Neural cell (in vitro differentiated cells): ENCODE measurements around the gene EMD.
"Not testable (repeated sequence)": the region's sequence is repeated elsewhere in the genome, so short reads cannot be mapped to it uniquely, and the experiment has no call there.

Source experiments
- EZH2 ChIP-seq: fragments of 200-600, 300-800 bp; shearing (Covaris generic), sonication (generic); IDR thresholded peaks from 2 replicates; pipeline ENCODE4 v1.6.1; 2014; ENCODE audit warnings: antibody characterized with exemption, low read length, borderline replicate concordance, mild to moderate bottlenecking; ENCODE audit not compliant: insufficient read depth, poor library complexity, severe bottlenecking
- MXI1 ChIP-seq: fragments of 450-650 bp; conservative IDR thresholded peaks from 2 replicates; pipeline ENCODE4 v1.6.1; 2014; ENCODE audit warnings: antibody characterized with exemption, mild to moderate bottlenecking; ENCODE audit not compliant: poor library complexity, severe bottlenecking
- POLR2AphosphoS5 ChIP-seq: IDR thresholded peaks from 2 replicates; pipeline ENCODE4 v1.6.1; 2012
- RAD21 ChIP-seq: fragments of 450-650 bp; conservative IDR thresholded peaks from 2 replicates; pipeline ENCODE4 v1.6.1; 2014; ENCODE audit warnings: antibody characterized with exemption, mild to moderate bottlenecking, moderate library complexity
- SMC3 ChIP-seq: fragments of 450-650 bp; conservative IDR thresholded peaks from 2 replicates; pipeline ENCODE4 v1.6.1; 2014; ENCODE audit warnings: antibody characterized with exemption, mild to moderate bottlenecking, moderate library complexity; ENCODE audit not compliant: poor library complexity
- TAF1 ChIP-seq: IDR thresholded peaks from 2 replicates; pipeline ENCODE4 v1.6.1; 2012; ENCODE audit warnings: low read depth
- TF ChIP-seq, protein P1 (sequence below): fragments of 450-650 bp; IDR thresholded peaks from 2 replicates; pipeline ENCODE4 v1.5.1; 2014; ENCODE audit warnings: antibody characterized with exemption, mild to moderate bottlenecking, moderate library complexity; ENCODE audit not compliant: poor library complexity, severe bottlenecking
- TF ChIP-seq, protein P2 (sequence below): IDR thresholded peaks from 2 replicates; pipeline ENCODE4 v1.6.1; 2012; ENCODE audit warnings: borderline replicate concordance

GRCh38 chrX:154396363-154396762 lies 17.3 kb downstream of the EMD start:
- TF ChIP-seq, protein P1, sequence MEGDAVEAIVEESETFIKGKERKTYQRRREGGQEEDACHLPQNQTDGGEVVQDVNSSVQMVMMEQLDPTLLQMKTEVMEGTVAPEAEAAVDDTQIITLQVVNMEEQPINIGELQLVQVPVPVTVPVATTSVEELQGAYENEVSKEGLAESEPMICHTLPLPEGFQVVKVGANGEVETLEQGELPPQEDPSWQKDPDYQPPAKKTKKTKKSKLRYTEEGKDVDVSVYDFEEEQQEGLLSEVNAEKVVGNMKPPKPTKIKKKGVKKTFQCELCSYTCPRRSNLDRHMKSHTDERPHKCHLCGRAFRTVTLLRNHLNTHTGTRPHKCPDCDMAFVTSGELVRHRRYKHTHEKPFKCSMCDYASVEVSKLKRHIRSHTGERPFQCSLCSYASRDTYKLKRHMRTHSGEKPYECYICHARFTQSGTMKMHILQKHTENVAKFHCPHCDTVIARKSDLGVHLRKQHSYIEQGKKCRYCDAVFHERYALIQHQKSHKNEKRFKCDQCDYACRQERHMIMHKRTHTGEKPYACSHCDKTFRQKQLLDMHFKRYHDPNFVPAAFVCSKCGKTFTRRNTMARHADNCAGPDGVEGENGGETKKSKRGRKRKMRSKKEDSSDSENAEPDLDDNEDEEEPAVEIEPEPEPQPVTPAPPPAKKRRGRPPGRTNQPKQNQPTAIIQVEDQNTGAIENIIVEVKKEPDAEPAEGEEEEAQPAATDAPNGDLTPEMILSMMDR = not testable (repeated sequence)
- TF ChIP-seq, protein P2, sequence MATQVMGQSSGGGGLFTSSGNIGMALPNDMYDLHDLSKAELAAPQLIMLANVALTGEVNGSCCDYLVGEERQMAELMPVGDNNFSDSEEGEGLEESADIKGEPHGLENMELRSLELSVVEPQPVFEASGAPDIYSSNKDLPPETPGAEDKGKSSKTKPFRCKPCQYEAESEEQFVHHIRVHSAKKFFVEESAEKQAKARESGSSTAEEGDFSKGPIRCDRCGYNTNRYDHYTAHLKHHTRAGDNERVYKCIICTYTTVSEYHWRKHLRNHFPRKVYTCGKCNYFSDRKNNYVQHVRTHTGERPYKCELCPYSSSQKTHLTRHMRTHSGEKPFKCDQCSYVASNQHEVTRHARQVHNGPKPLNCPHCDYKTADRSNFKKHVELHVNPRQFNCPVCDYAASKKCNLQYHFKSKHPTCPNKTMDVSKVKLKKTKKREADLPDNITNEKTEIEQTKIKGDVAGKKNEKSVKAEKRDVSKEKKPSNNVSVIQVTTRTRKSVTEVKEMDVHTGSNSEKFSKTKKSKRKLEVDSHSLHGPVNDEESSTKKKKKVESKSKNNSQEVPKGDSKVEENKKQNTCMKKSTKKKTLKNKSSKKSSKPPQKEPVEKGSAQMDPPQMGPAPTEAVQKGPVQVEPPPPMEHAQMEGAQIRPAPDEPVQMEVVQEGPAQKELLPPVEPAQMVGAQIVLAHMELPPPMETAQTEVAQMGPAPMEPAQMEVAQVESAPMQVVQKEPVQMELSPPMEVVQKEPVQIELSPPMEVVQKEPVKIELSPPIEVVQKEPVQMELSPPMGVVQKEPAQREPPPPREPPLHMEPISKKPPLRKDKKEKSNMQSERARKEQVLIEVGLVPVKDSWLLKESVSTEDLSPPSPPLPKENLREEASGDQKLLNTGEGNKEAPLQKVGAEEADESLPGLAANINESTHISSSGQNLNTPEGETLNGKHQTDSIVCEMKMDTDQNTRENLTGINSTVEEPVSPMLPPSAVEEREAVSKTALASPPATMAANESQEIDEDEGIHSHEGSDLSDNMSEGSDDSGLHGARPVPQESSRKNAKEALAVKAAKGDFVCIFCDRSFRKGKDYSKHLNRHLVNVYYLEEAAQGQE = not testable (repeated sequence)
- not testable (repeated sequence) for TF ChIP-seq RAD21, POLR2AphosphoS5, EZH2, MXI1, TAF1, SMC3
